NOMO-1 treated with DMSO at 0.1 percent for 48 hours (cell line): ENCODE results near the gene TYSND1.
A peak's percentile ranks its signal among the peaks of the same experiment; 100 is the strongest.
"Not testable (repeated sequence)": the region's sequence is repeated elsewhere in the genome, so short reads cannot be mapped to it uniquely, and the experiment has no call there.

Source experiments
- DNase-seq: peaks from one replicate; lab custom pipeline; 2025; ENCODE audit not compliant: unreplicated experiment; lab: John Stamatoyannopoulos, UW

TYSND1 gene

DNA sequence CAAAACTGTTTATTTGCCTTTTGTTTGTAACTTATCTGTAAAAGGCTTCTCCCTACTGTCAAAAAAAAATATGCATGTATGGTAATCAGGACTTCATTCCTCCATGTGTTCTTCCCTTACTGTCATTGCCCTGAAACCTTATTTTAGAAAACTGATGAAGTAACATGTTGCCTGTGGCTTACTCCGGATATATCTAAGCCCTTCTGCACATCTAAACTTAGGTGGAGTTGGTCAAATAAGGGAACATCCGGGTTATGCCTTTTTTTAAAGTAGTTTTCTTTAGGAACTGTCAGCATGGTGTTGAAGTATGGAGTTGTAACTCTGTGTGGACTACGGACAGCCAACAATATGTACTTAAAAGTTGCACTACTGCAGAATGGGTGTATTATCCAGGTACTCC is 17.7 kb upstream of the TYSND1 start:
- peak; percentile 89 for DNase-seq

DNA sequence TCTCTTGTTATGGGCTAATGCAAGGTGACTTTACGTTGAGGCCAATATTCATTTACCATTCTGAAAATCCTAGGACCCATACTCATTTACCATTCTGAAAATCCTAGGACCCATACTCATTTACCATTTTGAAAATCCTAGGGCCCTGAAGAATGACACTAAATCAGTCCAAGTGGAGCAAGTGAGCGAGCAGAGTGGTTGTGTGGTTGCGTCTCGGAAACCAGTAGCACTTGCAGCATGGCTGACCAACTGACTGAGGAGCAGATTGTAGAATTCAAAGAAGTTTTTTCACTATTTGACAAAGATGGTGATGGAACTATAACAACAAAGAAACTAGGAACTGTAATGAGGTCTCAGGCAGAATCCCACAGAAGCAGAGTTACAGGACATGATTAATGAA is 16.9 kb upstream of the TYSND1 start:
- DNase-seq: no peak

DNA sequence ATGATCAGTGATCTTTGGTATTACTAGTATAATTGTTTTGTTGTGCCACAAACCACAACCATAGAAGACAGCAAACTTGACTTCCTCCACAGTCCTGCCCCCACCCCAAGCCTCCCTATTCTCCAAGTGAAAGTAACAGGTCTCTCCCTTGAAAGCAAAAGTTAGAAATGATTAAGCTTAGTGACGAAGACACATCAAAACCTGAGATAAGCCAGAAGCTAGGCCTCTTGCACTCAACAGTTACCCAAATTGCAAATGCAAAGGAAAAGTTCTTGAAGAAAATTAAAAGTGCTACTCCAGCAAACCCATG is 16.3 kb upstream of the TYSND1 start:
- peak; percentile 60 for DNase-seq

DNA sequence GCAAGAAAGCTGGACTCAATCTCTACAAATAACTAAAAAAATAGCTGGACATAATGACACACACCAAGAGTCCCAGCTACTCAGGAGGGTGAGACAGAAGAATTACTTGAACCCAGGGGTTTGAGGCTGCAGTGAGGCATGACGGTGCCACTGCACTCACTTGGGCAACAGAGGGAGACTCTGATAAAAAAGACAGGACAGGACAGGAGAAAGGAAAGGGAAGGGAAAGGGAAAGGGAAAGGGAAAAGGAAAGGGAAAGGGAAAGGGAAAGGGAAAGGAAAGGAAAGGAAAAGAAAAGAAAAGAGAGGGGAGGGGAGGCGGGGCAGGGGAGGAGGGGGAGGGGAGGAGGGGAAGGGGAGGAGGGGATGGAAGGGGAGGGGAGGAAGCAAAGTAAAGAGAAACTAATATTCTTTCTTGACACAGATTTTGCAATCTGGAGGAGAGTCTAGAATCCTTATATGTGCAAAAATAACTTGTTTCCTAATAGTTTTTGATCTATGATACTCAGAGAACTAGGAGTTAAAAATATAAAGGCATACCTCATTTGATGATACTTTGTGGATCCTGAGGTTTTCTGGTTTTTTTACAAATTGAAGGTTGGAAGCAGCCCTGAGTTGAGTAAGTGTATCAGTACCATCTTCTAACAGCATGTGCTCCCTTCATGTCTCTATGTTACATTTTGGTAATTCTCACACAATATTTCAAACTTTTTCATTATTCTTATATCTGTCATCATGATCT is 15.8 kb upstream of the TYSND1 start:
- DNase-seq: peak; percentile 34

DNA sequence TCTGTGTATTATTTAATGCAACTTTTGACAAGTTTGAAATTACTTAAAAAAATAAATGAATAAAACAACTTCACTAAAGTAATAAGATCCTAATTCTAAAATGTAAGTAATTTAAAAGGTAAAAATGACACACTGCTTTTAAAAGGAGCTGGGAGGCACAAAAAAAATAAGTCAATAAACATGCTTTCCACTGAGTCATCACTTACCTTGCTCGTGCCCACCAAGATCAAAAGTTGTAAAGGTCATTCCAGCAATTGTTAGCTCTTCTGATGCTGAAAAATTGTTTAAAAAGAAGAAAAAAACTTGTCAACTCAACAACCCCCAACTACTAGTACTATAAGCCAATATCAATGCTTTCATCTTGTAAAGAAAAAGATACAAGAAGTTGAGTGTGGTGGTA is 14.3 kb upstream of the TYSND1 start:
- no peak for DNase-seq

DNA sequence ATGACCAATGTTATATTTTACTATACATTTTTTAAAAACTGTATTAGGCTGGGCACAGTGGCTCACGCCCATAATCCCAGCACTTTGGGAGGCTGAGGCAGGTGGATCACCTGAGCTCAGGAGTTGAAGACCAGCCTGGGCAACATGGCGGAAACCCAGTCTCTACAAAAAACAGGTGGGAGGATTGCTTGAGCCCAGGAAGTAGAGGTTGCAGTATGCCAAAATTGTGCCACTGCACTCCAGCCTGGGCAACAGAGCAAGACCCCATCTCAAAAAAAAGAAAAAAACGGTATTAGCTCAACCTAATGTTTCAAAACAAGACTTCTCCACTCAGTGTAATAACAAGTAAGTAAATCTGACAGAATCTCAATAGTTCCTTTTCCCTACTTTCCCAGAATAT is 12.9 kb upstream of the TYSND1 start:
- not testable (repeated sequence) for DNase-seq

DNA sequence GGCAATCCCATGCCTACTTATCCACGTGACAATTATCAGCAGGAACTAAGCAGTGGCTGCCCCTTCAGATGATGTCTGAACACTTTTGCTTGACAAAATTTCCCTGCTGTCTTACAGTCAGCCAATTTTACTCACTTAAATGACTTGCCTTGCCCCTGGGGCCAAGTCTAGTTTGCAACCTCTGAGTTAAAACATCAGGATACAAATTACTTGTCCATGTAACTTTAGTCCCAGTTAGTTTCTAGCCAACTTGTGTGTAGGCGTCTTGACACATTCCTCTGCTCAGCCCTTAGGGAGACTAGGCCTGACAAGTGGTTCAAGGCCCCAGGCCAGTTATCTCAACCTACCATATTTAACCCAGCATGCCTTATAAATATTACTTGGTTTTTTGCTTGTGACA is 11.6 kb upstream of the TYSND1 start:
- DNase-seq: no peak

DNA sequence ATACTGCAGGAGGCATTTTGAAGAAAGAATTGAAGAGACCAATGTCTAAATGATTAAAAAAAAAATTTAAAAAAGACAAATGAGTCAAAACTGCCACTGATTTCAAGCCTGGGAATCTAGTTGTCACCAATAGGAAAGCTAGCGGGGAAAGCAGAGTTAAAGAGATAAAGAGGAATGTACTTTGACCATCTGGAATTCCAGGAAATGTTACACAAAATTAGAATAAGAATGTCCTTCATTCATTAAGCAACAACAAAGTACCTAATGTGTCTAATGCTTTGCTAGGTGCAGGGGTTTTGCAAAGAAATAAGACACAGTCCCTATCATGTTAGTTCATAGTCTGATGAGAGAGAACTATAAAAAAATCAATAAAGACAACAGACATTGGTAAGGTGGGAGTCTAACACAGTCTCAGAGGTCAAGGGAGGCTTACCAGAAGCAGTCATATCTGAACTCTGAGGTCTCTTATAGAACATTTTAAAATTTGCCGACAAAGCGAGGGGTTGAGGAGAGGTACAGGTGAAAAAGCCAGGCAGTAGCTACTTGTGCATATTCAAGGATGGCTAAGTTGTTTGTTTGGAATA is 8.8 kb upstream of the TYSND1 start:
- no peak for DNase-seq

DNA sequence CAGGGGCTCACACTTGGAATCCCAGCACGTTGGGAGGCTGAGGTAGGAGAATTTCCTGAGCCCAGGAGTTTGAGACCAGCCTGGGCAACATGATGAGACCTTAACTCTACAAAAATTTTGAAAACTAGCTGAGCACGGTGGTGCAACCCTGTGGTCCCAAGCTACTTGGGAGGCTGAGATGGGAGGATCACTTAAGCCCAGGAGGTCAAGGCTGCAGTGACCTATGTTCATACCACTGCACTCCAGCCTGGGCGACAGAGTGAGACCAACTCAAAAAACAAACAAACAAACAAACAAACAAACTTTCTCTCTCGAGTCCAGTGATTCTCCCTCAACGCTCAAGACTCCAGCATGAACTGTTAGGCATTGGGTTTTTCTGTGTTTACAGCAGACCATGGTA is 2.0 kb upstream of the TYSND1 start:
- no peak for DNase-seq

DNA sequence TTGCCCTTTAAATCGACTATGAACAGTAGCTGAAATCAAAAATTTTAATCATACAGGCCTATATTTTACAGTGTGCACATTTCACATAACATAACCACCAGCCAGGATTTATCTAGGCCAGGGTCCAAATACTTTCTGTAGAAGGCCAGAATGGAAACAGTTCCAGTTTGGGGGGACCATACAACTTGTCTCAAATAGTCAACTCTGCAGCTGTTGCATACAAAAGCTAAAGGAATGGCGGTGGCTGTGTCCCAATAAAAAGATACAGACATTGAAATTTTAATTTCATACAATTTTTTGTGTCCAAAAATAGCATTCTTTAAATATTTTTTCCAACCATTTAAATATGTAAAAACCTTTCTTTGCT is 742 bp upstream of the TYSND1 start:
- no peak for DNase-seq

DNA sequence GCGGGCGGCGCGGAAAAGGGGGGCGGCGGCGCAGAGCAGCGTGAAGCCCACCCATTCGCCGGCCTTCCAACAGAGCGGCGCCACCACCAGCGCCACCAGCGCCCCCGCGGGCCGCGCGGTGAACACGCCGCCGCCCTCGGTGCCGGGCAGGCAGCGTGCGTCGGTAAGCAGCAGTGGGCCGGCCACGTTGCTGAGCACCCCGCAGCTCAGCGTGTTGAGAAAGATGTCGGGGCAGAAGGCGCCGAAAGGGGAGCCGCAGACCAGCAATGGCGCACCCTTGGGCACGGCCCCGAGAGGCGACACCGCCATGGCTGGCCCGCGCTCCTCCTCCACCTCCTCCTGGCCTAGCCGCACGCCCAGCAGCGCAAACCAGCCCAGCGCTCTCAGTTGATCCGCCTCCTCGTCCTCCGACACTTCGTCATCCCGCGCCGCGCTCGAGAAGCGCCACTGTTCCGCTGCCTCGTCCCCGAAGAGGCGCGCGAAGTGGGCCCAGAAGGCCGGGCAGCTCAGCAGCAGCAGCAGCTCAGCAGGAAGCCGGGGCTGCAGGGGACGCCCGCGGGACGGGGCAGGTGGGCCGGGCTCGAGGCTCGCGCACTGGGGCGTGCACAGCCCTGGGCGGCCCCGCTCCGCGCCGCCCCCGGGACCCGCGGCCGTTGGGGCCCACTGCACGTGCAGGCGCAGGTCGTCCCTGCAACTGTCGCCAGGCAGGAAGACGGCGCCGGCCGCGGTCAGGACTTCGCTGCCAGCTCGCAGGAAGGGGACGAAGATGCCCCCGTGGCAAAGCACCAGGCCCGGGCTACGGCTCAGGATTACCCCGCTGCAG is 623 bp downstream of the TYSND1 start:
- peak; percentile 64 for DNase-seq

DNA sequence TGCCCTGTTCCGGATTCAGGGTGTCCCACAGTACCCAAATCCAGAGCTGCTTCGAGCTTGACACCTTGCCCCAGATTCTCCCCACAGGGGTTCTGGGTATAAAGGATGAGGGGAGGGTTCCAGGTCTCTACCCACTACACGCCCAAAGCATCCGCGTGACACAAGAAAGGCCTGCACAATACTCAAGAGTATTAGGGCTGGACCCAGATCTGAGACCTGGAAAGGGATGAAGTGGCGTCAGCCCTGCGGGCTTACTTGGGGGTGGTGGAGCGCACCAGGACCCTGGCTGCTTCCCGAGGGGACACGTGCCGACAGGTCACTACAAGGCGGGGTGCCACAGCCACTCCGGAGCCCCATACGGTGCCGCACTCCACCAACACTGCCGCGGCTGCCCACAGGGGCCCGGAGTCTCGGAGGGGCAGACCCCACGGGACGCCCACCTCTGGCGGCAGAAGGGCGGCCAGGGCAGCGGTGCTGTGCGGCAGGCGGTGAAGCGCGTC is 1.3 kb downstream of the TYSND1 start:
- no peak for DNase-seq

DNA sequence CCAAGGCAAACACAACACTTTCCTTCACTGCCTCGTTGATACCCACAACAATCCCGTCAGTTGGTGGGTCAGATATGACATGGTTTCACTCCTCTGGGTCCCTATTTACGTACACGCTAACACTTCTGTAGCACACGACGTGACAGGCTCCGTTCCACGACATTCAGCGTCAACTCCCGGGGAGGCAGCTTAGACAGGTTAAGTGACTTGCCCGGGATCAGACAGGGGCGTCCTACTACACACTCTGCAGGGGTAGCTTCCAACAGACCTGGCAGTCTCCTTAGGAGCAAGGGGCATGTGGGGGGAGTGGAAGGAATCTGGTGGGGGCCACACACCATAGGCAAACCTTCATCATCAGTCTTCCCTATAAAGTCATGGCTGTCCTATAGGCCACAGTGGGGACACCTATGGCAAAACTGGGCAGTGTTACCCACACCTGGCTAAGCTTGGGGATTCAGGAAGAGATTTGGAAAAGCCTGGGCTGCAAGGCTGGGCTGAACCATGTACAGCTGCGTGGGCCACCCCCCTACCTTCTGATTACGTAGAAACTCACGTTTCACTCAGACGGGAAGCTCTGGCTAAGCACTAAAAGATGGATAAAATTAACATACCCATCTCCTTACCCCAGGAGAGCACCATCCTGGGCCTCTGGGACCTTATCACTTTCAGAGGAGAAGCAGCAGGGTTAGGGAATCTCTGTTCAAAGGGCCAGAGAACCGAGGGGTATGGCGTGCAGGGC is 2.0 kb downstream of the TYSND1 start:
- DNase-seq: no peak

DNA sequence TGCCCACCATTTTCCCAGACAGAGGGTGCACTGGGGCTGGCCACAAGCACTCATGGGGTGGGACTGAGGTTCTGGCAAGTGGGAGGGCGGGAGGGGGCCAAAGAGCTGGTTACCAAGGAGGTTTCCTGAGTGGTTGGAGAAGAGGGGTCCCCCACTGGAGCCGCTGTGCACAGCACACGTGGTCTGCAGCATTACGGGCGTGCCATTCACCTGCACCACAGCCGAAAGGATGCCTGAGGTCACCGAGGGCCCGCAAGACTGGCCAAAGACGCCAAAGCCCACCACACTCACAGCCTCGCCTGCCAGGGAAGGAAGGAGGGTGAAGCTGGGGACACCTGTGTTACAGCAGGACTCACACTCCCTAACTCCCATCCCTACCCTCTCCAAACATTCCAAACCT is 3.9 kb downstream of the TYSND1 start:
- DNase-seq: no peak

DNA sequence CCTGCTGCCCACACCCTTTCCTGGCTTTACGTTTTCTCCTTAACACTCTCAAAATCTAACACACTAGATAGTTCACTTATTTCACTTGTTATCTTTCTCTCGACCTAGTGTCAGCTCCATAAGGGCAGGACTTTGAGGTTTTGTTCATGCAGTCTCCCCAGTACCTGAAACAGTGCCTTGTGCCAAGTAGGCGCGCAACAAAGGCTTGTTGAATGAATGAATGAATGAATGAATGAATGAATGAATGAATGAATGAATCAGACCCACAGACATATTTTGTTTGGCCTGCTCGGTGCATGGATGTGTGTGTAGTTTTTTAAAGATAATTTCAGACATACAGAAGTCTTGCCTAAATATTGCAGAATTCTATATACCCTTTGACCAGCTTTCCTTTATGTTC is 6.2 kb downstream of the TYSND1 start:
- no peak for DNase-seq

DNA sequence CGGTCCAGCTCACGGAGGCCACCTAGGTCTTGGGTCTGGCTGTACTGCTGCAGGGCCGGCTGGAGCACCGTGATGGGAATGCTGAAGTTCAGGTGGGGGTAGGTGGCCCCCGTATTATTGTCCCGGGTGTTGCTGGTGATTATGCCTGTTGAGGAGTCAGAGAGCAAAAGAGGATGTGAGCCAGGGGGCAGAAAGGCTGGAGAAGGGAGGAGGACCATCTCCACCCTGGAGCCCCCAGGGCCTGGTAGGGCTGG is 6.6 kb downstream of the TYSND1 start:
- DNase-seq: no peak

DNA sequence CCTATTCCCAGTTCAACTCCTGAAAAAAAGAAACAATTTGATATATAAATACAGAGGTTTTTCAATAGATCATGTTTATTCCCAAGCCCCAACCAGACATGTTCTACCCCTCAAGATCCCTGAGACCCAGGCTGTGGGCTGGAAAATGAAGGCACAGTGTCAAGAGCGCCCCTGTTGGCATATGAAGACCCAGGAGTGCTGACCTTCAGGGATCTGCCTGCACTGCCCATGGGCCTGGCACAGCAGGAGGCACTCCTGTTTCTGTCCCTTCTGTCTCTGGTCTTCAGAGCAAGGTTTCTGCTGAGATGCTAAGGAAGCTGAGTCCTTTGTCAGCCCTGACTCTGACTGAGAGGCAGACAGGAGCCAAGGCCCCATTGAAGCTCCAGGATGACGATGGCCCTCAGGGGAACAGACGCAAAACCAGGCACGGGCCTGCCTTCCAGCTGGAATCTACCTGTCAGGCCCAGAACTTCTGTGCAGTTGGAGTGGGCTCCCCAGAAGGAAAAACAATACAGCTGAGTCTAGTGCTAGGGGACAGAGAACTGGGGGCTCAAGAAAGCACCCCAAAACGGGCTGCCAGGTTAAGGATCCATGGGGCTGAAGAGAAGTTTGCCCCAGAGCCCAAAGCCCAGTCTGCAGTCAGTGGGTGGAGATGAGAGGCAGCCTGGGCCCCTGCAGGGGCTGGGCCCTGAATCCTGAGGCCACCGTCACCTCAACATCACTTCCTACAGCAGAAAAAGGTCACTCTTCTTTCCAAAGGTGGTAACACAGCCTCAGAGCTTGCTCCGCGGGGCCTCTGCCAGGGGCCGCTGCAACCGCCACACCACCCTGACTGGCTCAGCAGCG is 7.1 kb downstream of the TYSND1 start:
- DNase-seq: no peak

DNA sequence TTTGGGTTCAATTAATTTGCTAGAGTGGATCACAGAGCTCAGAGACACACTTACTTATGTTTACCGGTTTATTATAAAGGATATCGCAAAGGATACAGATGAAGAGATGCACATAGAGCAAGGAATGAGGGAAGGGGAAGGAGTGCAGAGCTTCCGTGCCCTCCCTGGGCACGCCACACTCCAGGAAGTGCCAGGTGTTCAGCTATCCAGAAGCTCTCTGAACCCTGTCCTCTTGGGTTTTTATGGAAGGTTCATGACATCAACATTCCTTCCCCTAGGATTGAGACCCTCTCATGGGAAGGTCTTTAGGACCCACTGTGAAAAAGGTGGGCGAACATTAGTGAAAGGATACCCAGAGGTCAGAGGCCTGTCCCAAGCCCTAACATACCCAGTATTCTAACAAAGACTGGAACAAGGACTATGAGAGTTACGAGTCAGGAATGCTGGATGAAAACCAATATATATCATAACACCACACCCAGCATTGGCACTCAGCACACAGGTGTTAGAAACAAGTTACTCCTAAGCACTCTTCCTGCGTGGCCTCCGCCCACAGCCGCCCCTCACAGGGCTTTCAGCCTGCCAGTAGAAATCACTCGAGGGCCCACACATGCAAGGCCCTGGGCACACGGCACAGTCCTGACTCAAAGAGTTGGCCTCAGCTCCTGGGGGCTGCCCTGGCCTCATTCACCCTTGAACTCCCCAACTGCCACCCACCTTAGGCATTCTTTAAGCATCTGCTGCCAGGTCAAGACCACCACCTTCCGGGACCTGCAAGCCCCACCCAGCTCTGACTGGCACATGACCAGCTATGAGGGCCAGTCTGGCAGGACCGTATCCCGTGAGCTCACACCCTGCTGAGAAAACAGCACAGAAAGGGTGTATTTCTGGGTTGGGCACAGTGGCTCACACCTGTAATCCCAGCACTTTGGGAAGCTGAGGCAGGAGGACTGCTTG is 8.3 kb downstream of the TYSND1 start:
- DNase-seq: no peak

DNA sequence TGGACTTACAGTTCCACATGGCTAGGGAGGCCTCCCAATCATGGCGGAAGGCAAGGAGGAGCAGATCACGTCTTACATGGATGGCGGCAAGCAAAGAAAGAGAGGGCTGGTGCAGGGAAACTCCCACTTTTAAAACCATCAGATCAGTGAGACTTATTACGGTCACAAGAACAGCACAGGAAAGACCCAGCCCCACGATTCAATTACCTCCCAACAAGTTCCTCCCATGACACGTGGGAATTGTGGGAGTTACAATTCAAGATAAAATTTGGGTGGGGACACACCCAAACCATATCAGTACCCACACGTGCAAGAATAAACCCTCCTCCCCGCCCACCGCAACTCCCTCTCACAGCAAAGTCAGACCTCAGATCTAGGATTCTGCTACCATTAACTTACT is 9.4 kb downstream of the TYSND1 start:
- no peak for DNase-seq

DNA sequence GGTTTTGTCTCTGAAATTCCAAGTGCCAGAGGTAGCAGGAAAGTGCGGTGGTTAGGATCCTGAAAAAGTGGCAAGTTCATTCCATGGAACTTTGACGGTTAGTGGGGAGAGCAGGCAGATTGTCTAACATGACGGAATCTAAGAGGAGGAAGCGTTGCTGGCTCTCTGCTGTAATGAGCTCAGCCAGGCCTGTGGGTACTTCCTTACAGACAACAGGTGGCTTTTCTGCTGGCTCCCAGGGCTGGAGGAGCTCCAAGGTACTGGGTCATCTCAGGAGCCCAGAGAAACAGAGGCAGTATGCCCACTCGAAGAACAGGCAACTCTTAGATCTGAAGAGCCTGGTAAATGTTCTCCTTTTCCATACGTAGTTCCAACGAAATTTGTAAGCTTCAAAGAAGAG is 10.8 kb downstream of the TYSND1 start:
- DNase-seq: no peak
